K562 (cell line): ENCODE results near the gene MARK4. TPM values are rescaled to one million over a fixed set of nuclear protein-coding genes. Genes with fewer than 3 reads are reported as not detected.

Experiments
- CC2D1A ChIP-seq: fragments of 450-650 bp; IDR thresholded peaks from 2 replicates; pipeline ENCODE4 v1.6.1; 2017; ENCODE audit warnings: mild to moderate bottlenecking
- EP400 ChIP-seq: fragments of 450-650 bp; IDR thresholded peaks from 2 replicates; pipeline ENCODE4 v1.6.1; 2017; ENCODE audit warnings: antibody characterized with exemption, mild to moderate bottlenecking, moderate library complexity
- ILK ChIP-seq: fragments of 450-650 bp; IDR thresholded peaks from 2 replicates; pipeline ENCODE4 v1.6.1; 2016; ENCODE audit warnings: missing genetic modification characterization, low read depth, mild to moderate bottlenecking, missing compliant biosample characterization, moderate library complexity, borderline replicate concordance
- MXI1 ChIP-seq: IDR thresholded peaks from 2 replicates; pipeline ENCODE4 v1.6.1; 2011; ENCODE audit warnings: low read depth, mild to moderate bottlenecking, improper control_type of control experiment, low read length
- NONO ChIP-seq, 2 experiments: fragments of 200-400 bp in 1 of 2; fragments of 450-650 bp in 1 of 2; formaldehyde crosslinking in 1 of 2; IDR thresholded peaks; 2 replicates each; pipeline ENCODE4 v1.6.1; 2017; ENCODE audit warnings: low read depth in 2 of 2, mild to moderate bottlenecking in 2 of 2, moderate library complexity in 2 of 2, low read length in 1 of 2
- PRPF4 ChIP-seq: fragments of 200-400 bp; formaldehyde crosslinking; IDR thresholded peaks from one replicate; pipeline ENCODE4 v1.6.1; 2017; ENCODE audit warnings: low read length, low read depth, mild to moderate bottlenecking; ENCODE audit not compliant: insufficient read depth, poor library complexity, severe bottlenecking
- PTBP1 ChIP-seq: fragments of 200-400 bp; formaldehyde crosslinking; IDR thresholded peaks from 2 replicates; pipeline ENCODE4 v1.6.1; 2017; ENCODE audit warnings: low read depth, low read length
- PURB ChIP-seq: sonication (generic); formaldehyde crosslinking; IDR thresholded peaks from 2 replicates; pipeline ENCODE4 v1.9.0; 2021; ENCODE audit warnings: low read depth, mild to moderate bottlenecking, missing genetic modification reagents
- SUPT5H ChIP-seq: fragments of 450-650 bp; IDR thresholded peaks from 2 replicates; pipeline ENCODE4 v1.6.1; 2016
- ZNF175 ChIP-seq: fragments of 200-800 bp; sonication (Bioruptor generic); IDR thresholded peaks from 2 replicates; pipeline ENCODE4 v1.6.1; 2016; ENCODE audit warnings: low read depth, mild to moderate bottlenecking, missing genetic modification characterization, missing compliant biosample characterization
- ZNF232 ChIP-seq: sonication (generic); formaldehyde crosslinking; IDR thresholded peaks from 2 replicates; pipeline ENCODE4 v1.8.0; 2022; ENCODE audit warnings: mild to moderate bottlenecking, missing genetic modification reagents
- ZNF668 ChIP-seq: fragments of 250-450 bp; sonication (Bioruptor Pico); IDR thresholded peaks from 2 replicates; pipeline ENCODE4 v1.8.0; 2022; ENCODE audit warnings: mild to moderate bottlenecking, inconsistent platforms
- polyA plus RNA-seq, 8 experiments: library from polyadenylated mRNA; depleted of rRNA in 4 of 8; stranded (reverse) in 5 of 8; unstranded in 3 of 8; fragments of >200 nt; fragmentation: Nextera tagmentation in 2 of 8; fragmentation: Illumina TruSeq in 1 of 8; extraction: Ambion mirVana in 2 of 8; extraction: Trizol in 1 of 8; gene quantifications; 2 replicates each; pipeline versions ENCODE4 v1.2.1 to v1.2.3, GENCODE V29; 2011 to 2014; ENCODE audit warnings: inconsistent platforms in 1 of 8, missing spikeins in 1 of 8
- total RNA-seq, 7 experiments: library from RNA; depleted of rRNA in 6 of 7; stranded (reverse); fragments of >200 nt in 6 of 7; fragmentation: Illumina TruSeq in 2 of 7; extraction: Trizol in 2 of 7; gene quantifications; 2 replicates each; pipeline versions ENCODE4 v1.2.1 to v1.2.3, GENCODE V29; 2011 to 2021; ENCODE audit warnings: low replicate concordance in 1 of 7
- TF ChIP-seq, protein P1 (sequence below), 2 experiments: fragments of 450-650 bp in 1 of 2; sonication (generic) in 1 of 2; formaldehyde crosslinking; conservative IDR thresholded peaks; 2 replicates each; pipeline versions ENCODE4 v1.4.0 to v1.8.1; 2020 to 2022; ENCODE audit warnings: mild to moderate bottlenecking in 1 of 2, missing genetic modification reagents in 1 of 2
- TF ChIP-seq, protein P2 (sequence below): fragments of 250-450 bp; sonication (Bioruptor Pico); IDR thresholded peaks from 2 replicates; pipeline ENCODE4 v1.5.1; 2021; ENCODE audit warnings: mild to moderate bottlenecking
- TF ChIP-seq, protein P3 (sequence below): sonication (generic); formaldehyde crosslinking; IDR thresholded peaks from 2 replicates; pipeline ENCODE4 v1.4.0; 2020; ENCODE audit warnings: mild to moderate bottlenecking, missing genetic modification reagents

Gene MARK4
- total and polyA plus RNA-seq, 9 of the 15 experiments (the other 6 are each of a cell fraction or from before 2014, with no cell fraction given), result 0.52 to 29.4 (median 8.6) TPM

DNA sequence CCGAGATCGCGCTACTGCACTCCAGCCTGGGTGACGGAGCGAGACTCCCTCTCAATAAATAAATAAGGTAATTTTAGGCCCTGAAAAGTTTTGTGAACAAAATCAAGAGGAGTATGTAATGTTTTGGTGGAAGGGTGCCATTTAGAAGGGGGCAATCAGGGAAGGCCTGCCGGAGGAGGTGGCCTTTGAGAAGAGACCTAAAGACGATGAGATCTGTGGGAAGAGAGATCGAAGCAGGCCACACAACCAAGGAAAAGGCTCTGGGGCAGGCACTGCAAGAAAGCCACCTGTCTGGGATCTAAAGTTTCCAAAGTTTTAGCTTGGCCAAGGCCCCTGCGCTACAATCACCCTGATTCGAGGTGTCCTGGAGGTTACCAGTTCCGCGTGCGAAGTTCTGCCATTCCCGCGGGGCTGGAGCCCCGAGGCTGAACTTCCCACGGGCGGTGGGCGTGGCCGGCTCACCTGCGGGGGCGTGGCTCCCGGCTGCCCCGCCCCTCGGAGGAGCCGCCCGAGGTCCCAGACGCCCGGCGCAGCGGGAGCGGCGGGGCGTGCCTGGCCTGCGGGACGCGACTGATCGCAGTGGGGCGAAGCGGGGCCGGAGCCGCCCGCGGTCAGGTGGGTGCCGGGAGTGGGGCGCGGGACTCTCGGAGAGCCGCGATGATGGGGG, 89.3 kb downstream of the MARK4 start, which contains the start of gene KLC3 (continued):
- no peak for TF ChIP-seq ZNF232 (CRISPR knock-in tag)
- TF ChIP-seq ZNF668 (CRISPR knock-in tag), result no peak
- TF ChIP-seq, protein P1, sequence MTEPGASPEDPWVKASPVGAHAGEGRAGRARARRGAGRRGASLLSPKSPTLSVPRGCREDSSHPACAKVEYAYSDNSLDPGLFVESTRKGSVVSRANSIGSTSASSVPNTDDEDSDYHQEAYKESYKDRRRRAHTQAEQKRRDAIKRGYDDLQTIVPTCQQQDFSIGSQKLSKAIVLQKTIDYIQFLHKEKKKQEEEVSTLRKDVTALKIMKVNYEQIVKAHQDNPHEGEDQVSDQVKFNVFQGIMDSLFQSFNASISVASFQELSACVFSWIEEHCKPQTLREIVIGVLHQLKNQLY (CRISPR knock-in tag; conservative IDR thresholded peaks at IDR 0.05), result no peak
- TF ChIP-seq MXI1, result no peak
- TF ChIP-seq PRPF4, result no peak
- no peak for TF ChIP-seq CC2D1A
- no peak for TF ChIP-seq ILK (tag)
- TF ChIP-seq PURB (CRISPR knock-in tag), result no peak
- TF ChIP-seq SUPT5H, result no peak
- 0 out of 2 replicates have a peak, but pooled peaks have one; percentile 45 for TF ChIP-seq PTBP1
- TF ChIP-seq, protein P2, sequence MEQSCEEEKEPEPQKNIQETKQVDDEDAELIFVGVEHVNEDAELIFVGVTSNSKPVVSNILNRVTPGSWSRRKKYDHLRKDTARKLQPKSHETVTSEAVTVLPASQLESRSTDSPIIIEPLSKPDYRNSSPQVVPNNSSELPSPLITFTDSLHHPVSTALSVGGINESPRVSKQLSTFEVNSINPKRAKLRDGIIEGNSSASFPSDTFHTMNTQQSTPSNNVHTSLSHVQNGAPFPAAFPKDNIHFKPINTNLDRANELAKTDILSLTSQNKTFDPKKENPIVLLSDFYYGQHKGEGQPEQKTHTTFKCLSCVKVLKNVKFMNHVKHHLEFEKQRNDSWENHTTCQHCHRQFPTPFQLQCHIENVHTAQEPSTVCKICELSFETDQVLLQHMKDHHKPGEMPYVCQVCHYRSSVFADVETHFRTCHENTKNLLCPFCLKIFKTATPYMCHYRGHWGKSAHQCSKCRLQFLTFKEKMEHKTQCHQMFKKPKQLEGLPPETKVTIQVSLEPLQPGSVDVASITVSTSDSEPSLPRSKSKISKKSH (CRISPR knock-in tag), result 0 out of 2 replicates have a peak, but pooled peaks have one; percentile 10
- TF ChIP-seq NONO (IDR thresholded peaks at IDR 0.05; ENCODE audit: low read depth in 2 of 2, low read length in 1 of 2), result peak in 1 of 2 experiments; percentile 63; a peak in 1 of 4 replicates
- no peak for TF ChIP-seq ZNF175
- TF ChIP-seq EP400, result no peak
- TF ChIP-seq, protein P3, sequence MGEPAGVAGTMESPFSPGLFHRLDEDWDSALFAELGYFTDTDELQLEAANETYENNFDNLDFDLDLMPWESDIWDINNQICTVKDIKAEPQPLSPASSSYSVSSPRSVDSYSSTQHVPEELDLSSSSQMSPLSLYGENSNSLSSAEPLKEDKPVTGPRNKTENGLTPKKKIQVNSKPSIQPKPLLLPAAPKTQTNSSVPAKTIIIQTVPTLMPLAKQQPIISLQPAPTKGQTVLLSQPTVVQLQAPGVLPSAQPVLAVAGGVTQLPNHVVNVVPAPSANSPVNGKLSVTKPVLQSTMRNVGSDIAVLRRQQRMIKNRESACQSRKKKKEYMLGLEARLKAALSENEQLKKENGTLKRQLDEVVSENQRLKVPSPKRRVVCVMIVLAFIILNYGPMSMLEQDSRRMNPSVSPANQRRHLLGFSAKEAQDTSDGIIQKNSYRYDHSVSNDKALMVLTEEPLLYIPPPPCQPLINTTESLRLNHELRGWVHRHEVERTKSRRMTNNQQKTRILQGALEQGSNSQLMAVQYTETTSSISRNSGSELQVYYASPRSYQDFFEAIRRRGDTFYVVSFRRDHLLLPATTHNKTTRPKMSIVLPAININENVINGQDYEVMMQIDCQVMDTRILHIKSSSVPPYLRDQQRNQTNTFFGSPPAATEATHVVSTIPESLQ, result peak; percentile 71; the same call in 1 of the 2 replicates
